Erythroblast (primary cell): ENCODE measurements around the gene NPHS1.

Source experiments
- GATA1 ChIP-seq: IDR thresholded peaks from 2 replicates; pipeline ENCODE4 v1.6.1; 2011; ENCODE audit warnings: low read depth, mild to moderate bottlenecking, control low read depth, low read length, moderate library complexity
- POLR2A ChIP-seq: IDR thresholded peaks from 2 replicates; pipeline ENCODE4 v1.6.1; 2011; ENCODE audit warnings: mild to moderate bottlenecking, low read length

DNA sequence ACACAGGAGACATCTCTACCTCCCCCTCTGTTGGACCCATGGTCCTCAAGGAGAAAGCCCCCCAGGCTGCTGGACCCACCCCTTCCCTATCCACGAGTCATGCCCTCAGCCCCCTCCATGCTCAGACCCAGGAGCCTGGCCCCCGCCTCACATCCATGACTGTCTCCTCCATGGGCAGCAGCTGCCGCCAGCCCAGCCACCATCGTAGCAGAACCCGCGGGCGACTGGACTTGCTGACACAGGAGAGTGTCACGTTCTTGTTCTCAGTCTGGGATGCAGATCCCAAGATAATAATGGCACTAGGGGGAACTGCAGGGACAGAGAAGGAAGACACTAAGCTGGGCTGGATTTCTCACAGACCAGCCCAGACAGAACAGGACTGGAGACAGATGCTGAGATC, 3.8 kb downstream of the NPHS1 start:
- TF ChIP-seq POLR2A (no peak), GATA1 (no peak)
